A673 (cell line): ENCODE data around the gene ADD3. TPM values are rescaled to one million over a fixed set of nuclear protein-coding genes. Genes with fewer than 3 reads are reported as not detected.

ENCODE experiments used
- BruUV-seq: library from RNA; stranded (reverse); fragments of 400-500 nt; replicated peaks from 2 replicates; lab custom pipeline; 2021; lab: Mats Ljungman, UMichigan
- CTCF ChIA-PET: fragments of 300-600 bp; sonication (Branson Sonifier 250); formaldehyde crosslinking; loops from one replicate; lab custom pipeline; 2022; ENCODE audit warnings: antibody characterized with exemption; lab: Charles Lee
- POLR2A ChIA-PET: fragments of 300-600 bp; sonication (Branson Sonifier 250); formaldehyde crosslinking; loops from one replicate; lab custom pipeline; 2022; ENCODE audit warnings: antibody characterized with exemption; ENCODE audit not compliant: low non-redundant PET; lab: Charles Lee
- DNase-seq: peaks from one replicate; pipeline ENCODE4 v3.0.0-alpha.2; 2015; ENCODE audit warnings: low spot score
- H3K27ac ChIP-seq: fragments of 200-600 bp; sonication (generic); 2 replicates; pipeline ENCODE4 v1.5.1; 2016; ENCODE audit warnings: mixed run types, low read depth, mild to moderate bottlenecking, mixed read lengths, antibody characterized with exemption, low read length; ENCODE audit not compliant: poor library complexity, severe bottlenecking
- H3K27me3 ChIP-seq: fragments of 200-600 bp; sonication (generic); replicated peaks from 2 replicates; pipeline ENCODE4 v1.6.1; 2017; ENCODE audit warnings: mixed run types, low read depth, mild to moderate bottlenecking, mixed read lengths, antibody characterized with exemption, low read length; ENCODE audit not compliant: insufficient read depth, poor library complexity
- H3K36me3 ChIP-seq: fragments of 200-600 bp; sonication (generic); 2 replicates; pipeline ENCODE4 v1.6.1; 2016; ENCODE audit warnings: mixed run types, mild to moderate bottlenecking, mixed read lengths, antibody characterized with exemption, low read length; ENCODE audit not compliant: insufficient read depth, poor library complexity, severe bottlenecking
- H3K4me1 ChIP-seq: fragments of 200-600 bp; sonication (generic); 2 replicates; pipeline ENCODE4 v1.6.1; 2017; ENCODE audit warnings: mixed run types, mild to moderate bottlenecking, mixed read lengths, antibody characterized with exemption, low read length; ENCODE audit not compliant: insufficient read depth, poor library complexity, severe bottlenecking
- H3K4me3 ChIP-seq: fragments of 200-600 bp; sonication (generic); 2 replicates; pipeline ENCODE4 v1.5.1; 2016; ENCODE audit warnings: low read depth, mixed run types, mild to moderate bottlenecking, mixed read lengths, low read length; ENCODE audit not compliant: poor library complexity, severe bottlenecking
- H3K9me3 ChIP-seq: fragments of 200-600 bp; sonication (generic); 2 replicates; pipeline ENCODE4 v1.6.1; 2016; ENCODE audit warnings: mixed run types, low read depth, mild to moderate bottlenecking, mixed read lengths, antibody characterized with exemption, low read length; ENCODE audit not compliant: poor library complexity, severe bottlenecking
- CTCF ChIP-seq: fragments of 300-800, 200-600 bp; sonication (generic); conservative IDR thresholded peaks from 2 replicates; pipeline ENCODE4 v1.5.1; 2017; ENCODE audit warnings: low read depth, mild to moderate bottlenecking, antibody characterized with exemption, low read length, moderate library complexity, mixed read lengths
- EZH2 ChIP-seq: fragments of 200-600 bp; sonication (generic); IDR thresholded peaks from 2 replicates; pipeline ENCODE4 v1.6.1; 2017; ENCODE audit warnings: borderline replicate concordance, low read depth, mild to moderate bottlenecking, mixed read lengths, antibody characterized with exemption, low read length; ENCODE audit not compliant: poor library complexity, severe bottlenecking
- intact Hi-C: fragments of 100-400 bp; cut with micrococcal nuclease; formaldehyde crosslinking; loops from one replicate; pipeline ENCODE4 v1.10.0; 2022; ENCODE audit not compliant: unreplicated experiment
- total RNA-seq: library from RNA; stranded (reverse); gene quantifications from 2 replicates; pipeline ENCODE4 v1.2.3, GENCODE V29; 2021

The ADD3 gene
- total RNA-seq, 1 experiment from 2014 or later = 82.9 TPM

- Histone ChIP-seq H3K27me3 (no peaks in the 10 kb centered on the region), H3K4me3 (no peak overlapping the region), H3K27ac (no peak overlapping the region), H3K36me3 (no peaks in the 10 kb centered on the region), H3K9me3 (no peaks in the 10 kb centered on the region), H3K4me1 (peaks cover 30% of the 10 kb centered on the region)
- DNase-seq = no peak
- ChIA-PET CTCF (interaction anchor here (0.5 kb wide), 1 partner anchor 76 kb away, joined by 3 read pairs; no protein-coding TSS in a partner anchor), POLR2A (no interaction called here)
- BruUV-seq = no TSS peak
- intact Hi-C loops = no loop called here
- no peak for TF ChIP-seq EZH2
- TF ChIP-seq CTCF = no peak
Observed at GRCh38 chr10:110029450-110029849, 21.7 kb downstream of the ADD3 start.

GRCh38 chr10:110032801-110033700, 25.3 kb downstream of the ADD3 start:
- BruUV-seq = no TSS peak

GRCh38 chr10:110033701-110034235, 26.0 kb downstream of the ADD3 start:
- no peaks in the 10 kb centered on the region for H3K9me3 ChIP-seq
- no peaks in the 10 kb centered on the region for H3K27me3 ChIP-seq
- intact Hi-C loops = no loop called here
- CTCF ChIA-PET = no interaction called here
- TF ChIP-seq EZH2 (no peak), CTCF (no peak)
- no peaks in the 10 kb centered on the region for H3K36me3 ChIP-seq
- H3K4me1 ChIP-seq = peaks cover 30% of the 10 kb centered on the region
- no TSS peak for BruUV-seq
- H3K4me3 ChIP-seq = no peak overlapping the region
- no peak overlapping the region for H3K27ac ChIP-seq
- POLR2A ChIA-PET = no interaction called here
- no peak for DNase-seq

More at GRCh38 chr10:110032801-110033700, 25.3 kb downstream of the ADD3 start:
- no peaks in the 10 kb centered on the region for H3K9me3 ChIP-seq
- no peaks in the 10 kb centered on the region for H3K36me3 ChIP-seq
- no peaks in the 10 kb centered on the region for H3K27me3 ChIP-seq
- ChIA-PET POLR2A (no interaction called here), CTCF (no interaction called here)
- H3K4me3 ChIP-seq = no peak overlapping the region
- DNase-seq = no peak
- H3K4me1 ChIP-seq = peaks cover 30% of the 10 kb centered on the region
- no peak overlapping the region for H3K27ac ChIP-seq
- intact Hi-C loops = no loop called here
- TF ChIP-seq CTCF (no peak), EZH2 (no peak)
